Activated T-helper 17 cell treated with anti-CD3 and anti-CD28 coated beads, Interleukin-2, amount 50 U/mL, for 72 hours (primary cell): Measurements from ENCODE around the gene TMEM154. TPM values are rescaled to one million over a fixed set of nuclear protein-coding genes. Genes with fewer than 3 reads are reported as not detected.

Experiments
- ATAC-seq: fragments of 150-1000 bp; cut with Tn5 transposase; replicated peaks from 2 replicates; pipeline ENCODE4 v1.10.0; 2021; ENCODE audit warnings: mild to moderate bottlenecking, moderate library complexity
- H3K27ac Mint-ChIP-seq: one replicate; pipeline ENCODE4 v1.8.0; 2022; ENCODE audit warnings: mixed read lengths
- H3K27me3 Mint-ChIP-seq: one replicate; pipeline ENCODE4 v1.8.0; 2022; ENCODE audit warnings: mixed read lengths
- H3K36me3 Mint-ChIP-seq: one replicate; pipeline ENCODE4 v1.8.0; 2022; ENCODE audit warnings: low read depth, mild to moderate bottlenecking, mixed read lengths
- H3K4me1 Mint-ChIP-seq: one replicate; pipeline ENCODE4 v1.8.0; 2022; ENCODE audit warnings: mixed read lengths
- H3K4me3 Mint-ChIP-seq: one replicate; pipeline ENCODE4 v1.8.0; 2022; ENCODE audit warnings: mild to moderate bottlenecking, mixed read lengths
- H3K9me3 Mint-ChIP-seq: one replicate; pipeline ENCODE4 v1.8.0; 2022; ENCODE audit warnings: mixed read lengths
- total RNA-seq, 2 donors: library from RNA; stranded (reverse); gene quantifications; one replicate each; pipeline ENCODE4 v1.2.3, GENCODE V29; 2022

Gene TMEM154, protein sequence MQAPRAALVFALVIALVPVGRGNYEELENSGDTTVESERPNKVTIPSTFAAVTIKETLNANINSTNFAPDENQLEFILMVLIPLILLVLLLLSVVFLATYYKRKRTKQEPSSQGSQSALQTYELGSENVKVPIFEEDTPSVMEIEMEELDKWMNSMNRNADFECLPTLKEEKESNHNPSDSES
- total RNA-seq: 10 to 100 TPM in 1 of 2 donors, 1 to 10 TPM in 1; 8.6 to 18.0 TPM

- Mint-ChIP-seq H3K4me1 (peaks cover 34% of the 10 kb centered on the region), H3K27me3 (no peaks in the 10 kb centered on the region), H3K27ac (peak within 1 kb of the TSS; percentile 91), H3K4me3 (peak within 1 kb of the TSS; percentile 93), H3K36me3 (no peaks in the 10 kb centered on the region), H3K9me3 (no peaks in the 10 kb centered on the region)
- ATAC-seq: peak; percentile 89
Observed at GRCh38 chr4:152679414-152680281, at the start of gene TMEM154. Gene TMEM154, minus strand, starts transcription at chr4:152679997. Its CDS starts 64 bp downstream, at chr4:152679933.

DNA sequence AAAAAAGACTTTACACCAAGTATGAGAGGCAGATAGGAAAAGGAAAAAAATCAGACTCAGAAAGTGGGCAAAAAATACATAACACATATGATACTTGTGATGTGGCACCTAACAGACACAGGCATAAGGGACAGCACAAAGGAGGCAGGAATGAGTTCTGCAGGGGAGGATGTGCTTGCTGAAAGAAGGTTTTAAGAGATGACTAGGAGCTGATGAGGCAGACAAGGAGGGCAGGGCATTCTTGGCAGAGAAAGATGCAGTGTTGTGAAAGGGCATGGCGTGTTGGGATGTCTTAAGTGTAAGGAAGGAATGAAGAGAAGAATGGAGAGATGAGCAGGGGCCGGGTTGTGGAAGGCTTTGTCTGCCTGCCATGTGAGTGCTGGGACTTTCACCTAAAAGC, 49.7 kb upstream of the TMEM154 start:
- peak; percentile 18 for ATAC-seq
- no peaks in the 10 kb centered on the region for H3K36me3 Mint-ChIP-seq
- no peak overlapping the region for H3K4me3 Mint-ChIP-seq
- H3K9me3 Mint-ChIP-seq: no peaks in the 10 kb centered on the region
- no peak overlapping the region for H3K27ac Mint-ChIP-seq
- peaks cover 9% of the 10 kb centered on the region for H3K27me3 Mint-ChIP-seq
- H3K4me1 Mint-ChIP-seq: no peaks in the 10 kb centered on the region

DNA sequence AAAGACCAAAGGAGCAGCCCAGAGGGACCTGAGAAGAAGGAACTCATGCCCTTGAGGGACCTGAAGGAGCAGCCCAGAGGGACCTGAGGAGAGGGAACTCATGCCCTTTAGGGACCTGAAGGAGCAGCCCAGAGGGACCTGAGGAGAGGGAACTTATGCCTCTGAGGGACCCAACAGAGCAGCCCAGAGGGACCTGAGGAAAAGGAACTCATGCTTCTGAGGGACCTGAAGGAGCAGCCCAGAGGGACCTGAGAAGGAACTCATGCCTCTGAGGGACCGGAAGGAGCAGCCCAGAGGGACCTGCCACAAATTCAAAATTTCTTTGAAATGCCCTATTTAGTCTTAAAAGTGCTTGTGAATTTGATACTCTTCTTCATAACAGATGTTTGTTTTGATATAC, 48.5 kb upstream of the TMEM154 start:
- no peak overlapping the region for H3K27ac Mint-ChIP-seq
- H3K36me3 Mint-ChIP-seq: no peaks in the 10 kb centered on the region
- no peaks in the 10 kb centered on the region for H3K9me3 Mint-ChIP-seq
- ATAC-seq: no peak
- H3K4me1 Mint-ChIP-seq: no peaks in the 10 kb centered on the region
- no peak overlapping the region for H3K4me3 Mint-ChIP-seq
- peaks cover 9% of the 10 kb centered on the region for H3K27me3 Mint-ChIP-seq

- no peak overlapping the region for H3K4me3 Mint-ChIP-seq
- no peak for ATAC-seq
- H3K9me3 Mint-ChIP-seq: no peaks in the 10 kb centered on the region
- H3K27ac Mint-ChIP-seq: no peak overlapping the region
- no peaks in the 10 kb centered on the region for H3K36me3 Mint-ChIP-seq
- H3K27me3 Mint-ChIP-seq: peaks cover 12% of the 10 kb centered on the region
- no peaks in the 10 kb centered on the region for H3K4me1 Mint-ChIP-seq
Observed at GRCh38 chr4:152727784-152728183, 48.0 kb upstream of the TMEM154 start.

DNA sequence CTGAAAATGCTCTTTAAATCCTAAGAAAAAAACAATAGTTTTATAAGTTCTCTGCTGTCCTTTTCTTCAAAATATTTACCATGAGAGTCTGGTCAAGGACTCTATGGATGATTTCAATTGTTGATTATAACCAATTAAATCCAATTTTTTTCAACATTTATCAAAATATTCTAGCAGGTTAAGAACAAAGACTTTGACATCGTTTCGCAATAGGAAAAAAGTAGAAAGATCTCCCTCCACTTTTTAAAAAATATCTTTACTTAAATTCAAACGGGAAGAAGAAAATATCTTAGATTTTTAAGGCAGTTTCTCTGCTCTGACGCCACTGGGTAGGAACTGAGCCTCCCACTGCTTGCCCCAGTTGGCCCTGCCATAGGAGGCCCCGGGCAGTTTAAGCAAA, 44.7 kb upstream of the TMEM154 start:
- Mint-ChIP-seq H3K9me3 (no peaks in the 10 kb centered on the region), H3K36me3 (no peaks in the 10 kb centered on the region)
- no peak for ATAC-seq

GRCh38 chr4:152723236-152723635, 43.4 kb upstream of the TMEM154 start:
- H3K27me3 Mint-ChIP-seq: peaks cover 14% of the 10 kb centered on the region
- no peak overlapping the region for H3K27ac Mint-ChIP-seq
- no peaks in the 10 kb centered on the region for H3K36me3 Mint-ChIP-seq
- no peaks in the 10 kb centered on the region for H3K4me1 Mint-ChIP-seq
- H3K4me3 Mint-ChIP-seq: no peak overlapping the region
- no peak for ATAC-seq
- no peaks in the 10 kb centered on the region for H3K9me3 Mint-ChIP-seq

More for the DNA sequence above, 44.7 kb upstream of the TMEM154 start:
- Mint-ChIP-seq H3K27ac (no peak overlapping the region), H3K27me3 (peaks cover 14% of the 10 kb centered on the region), H3K4me1 (no peaks in the 10 kb centered on the region), H3K4me3 (no peak overlapping the region)

DNA sequence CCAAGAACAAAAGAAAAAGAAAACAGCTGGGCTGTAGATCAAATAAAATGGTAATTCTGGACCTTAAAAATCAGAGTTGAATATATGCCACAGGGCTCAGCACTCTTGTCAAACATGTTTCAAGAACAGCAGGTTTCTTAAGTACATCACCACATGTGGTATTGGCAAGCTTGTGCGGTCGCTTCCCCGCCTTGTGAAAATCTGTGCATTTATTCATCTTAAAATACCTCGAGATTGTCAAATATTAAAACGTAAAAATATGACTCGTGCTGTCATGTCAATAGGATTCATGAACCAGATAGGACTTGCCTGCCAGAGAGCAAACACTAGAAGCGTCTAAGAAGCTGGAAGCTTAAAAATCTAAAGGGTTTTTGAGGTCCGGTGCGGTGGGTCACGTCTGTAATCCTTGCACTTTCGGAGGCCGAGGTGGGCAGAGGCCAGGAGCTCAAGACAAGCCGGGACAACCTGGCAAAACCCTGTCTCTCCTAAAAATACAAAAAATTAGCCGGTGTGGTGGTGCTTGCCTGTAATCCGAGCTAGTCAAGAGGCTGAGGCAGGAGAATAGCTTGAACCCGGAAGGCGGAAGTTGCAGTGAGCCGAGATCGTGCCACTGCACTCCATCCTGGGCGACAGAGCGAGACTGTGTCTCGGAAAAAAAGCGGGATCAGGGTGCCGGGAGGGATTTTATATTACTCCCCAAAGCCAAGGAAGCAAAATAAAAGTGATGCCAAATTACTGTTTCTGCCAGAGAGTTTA, 40.2 kb upstream of the TMEM154 start:
- no peaks in the 10 kb centered on the region for H3K36me3 Mint-ChIP-seq
- H3K4me1 Mint-ChIP-seq: no peaks in the 10 kb centered on the region
- H3K27me3 Mint-ChIP-seq: peaks cover 5% of the 10 kb centered on the region
- no peaks in the 10 kb centered on the region for H3K9me3 Mint-ChIP-seq
- ATAC-seq: no peak
- H3K4me3 Mint-ChIP-seq: no peak overlapping the region
- no peak overlapping the region for H3K27ac Mint-ChIP-seq

DNA sequence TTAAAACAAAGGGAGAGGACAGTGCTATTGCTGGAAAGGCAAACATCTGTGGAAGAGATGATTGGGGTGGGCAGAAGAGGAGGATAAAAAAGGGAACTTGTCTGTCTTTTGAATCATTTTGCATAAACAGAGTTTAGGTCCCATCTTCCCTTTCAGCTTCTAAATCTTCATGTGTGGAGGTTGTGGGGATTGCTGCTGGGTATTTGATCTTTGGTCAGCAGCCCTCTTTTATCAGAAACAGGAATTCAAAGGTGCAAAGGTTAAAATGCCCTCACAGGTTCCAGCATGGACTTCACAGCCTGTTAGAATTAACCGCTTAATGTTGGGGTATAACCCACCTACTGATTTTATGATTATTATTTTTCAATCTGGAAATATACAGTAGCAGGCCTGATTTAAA, 39.5 kb upstream of the TMEM154 start:
- no peak for ATAC-seq
- no peak overlapping the region for H3K27ac Mint-ChIP-seq
- H3K27me3 Mint-ChIP-seq: peaks cover 5% of the 10 kb centered on the region
- H3K4me1 Mint-ChIP-seq: no peaks in the 10 kb centered on the region
- H3K4me3 Mint-ChIP-seq: no peak overlapping the region
- H3K36me3 Mint-ChIP-seq: no peaks in the 10 kb centered on the region
- no peaks in the 10 kb centered on the region for H3K9me3 Mint-ChIP-seq

DNA sequence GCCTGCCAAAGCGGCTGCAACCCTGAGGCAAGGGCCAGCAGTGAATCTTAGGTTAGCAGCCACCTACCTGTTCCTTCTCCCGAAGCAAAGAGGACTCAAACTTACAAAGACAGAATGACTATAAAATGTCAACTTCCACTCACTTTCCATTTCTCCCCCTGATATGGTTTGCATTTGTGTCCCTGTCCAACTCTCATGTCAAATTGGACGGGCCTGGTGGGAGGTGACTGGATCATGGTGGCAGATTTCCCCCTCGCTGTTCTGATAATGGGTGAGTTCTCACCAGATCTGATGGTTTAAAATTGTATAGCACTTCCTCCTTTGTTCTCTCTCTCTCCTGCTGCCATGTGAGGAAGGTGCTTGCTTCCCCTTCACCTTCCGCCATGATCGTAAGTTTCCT, 35.3 kb upstream of the TMEM154 start:
- ATAC-seq: no peak
- H3K9me3 Mint-ChIP-seq: no peaks in the 10 kb centered on the region
- no peaks in the 10 kb centered on the region for H3K36me3 Mint-ChIP-seq
- H3K4me1 Mint-ChIP-seq: no peaks in the 10 kb centered on the region
- H3K4me3 Mint-ChIP-seq: no peak overlapping the region
- H3K27ac Mint-ChIP-seq: no peak overlapping the region
- H3K27me3 Mint-ChIP-seq: no peaks in the 10 kb centered on the region

DNA sequence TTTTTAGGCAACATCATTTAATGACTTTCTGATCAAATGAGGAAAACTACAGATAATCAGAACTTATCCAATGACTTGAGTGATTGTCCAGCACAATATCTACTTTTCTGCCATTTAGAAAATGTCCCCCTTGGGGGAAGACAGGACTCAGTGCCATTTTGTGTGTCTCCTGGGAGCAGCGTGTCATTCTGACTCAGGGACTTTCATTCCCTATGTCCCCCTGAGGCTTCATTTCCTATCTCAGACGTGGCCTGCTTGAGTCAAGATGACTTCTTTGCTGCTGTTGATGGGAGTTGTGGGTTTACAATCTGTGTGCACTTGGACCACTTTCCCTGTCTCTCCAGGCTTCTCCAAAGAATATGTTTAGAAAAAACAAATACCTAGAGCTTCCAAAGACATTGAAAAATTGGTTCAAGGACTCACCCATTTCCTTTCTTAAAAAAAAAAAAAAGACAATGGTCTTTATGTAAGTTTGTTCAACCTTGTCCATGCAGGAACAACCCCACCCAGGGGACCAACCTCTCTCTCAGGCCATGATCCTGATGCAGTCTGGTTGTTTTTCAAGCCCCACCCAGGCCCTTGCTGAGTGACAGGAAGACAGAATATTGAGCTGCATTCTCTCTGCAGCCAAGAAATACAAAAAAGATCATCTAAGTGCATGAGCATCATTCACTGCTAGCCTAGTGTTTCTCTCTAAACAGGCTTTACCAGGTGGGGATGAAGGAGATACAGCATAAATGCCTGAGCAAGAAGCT, 34.3 kb upstream of the TMEM154 start:
- Mint-ChIP-seq H3K27ac (no peak overlapping the region), H3K36me3 (no peaks in the 10 kb centered on the region), H3K4me1 (no peaks in the 10 kb centered on the region), H3K27me3 (no peaks in the 10 kb centered on the region), H3K4me3 (no peak overlapping the region), H3K9me3 (no peaks in the 10 kb centered on the region)
- no peak for ATAC-seq

GRCh38 chr4:152709675-152710438, 30.1 kb upstream of the TMEM154 start:
- ATAC-seq: peak; percentile 95
- H3K27ac Mint-ChIP-seq: no peak overlapping the region
- peaks cover 4% of the 10 kb centered on the region for H3K27me3 Mint-ChIP-seq
- no peaks in the 10 kb centered on the region for H3K4me1 Mint-ChIP-seq
- peaks cover 7% of the 10 kb centered on the region for H3K9me3 Mint-ChIP-seq
- no peaks in the 10 kb centered on the region for H3K36me3 Mint-ChIP-seq
- H3K4me3 Mint-ChIP-seq: no peak overlapping the region

- no peak for ATAC-seq
- Mint-ChIP-seq H3K36me3 (no peaks in the 10 kb centered on the region), H3K27ac (no peak overlapping the region), H3K4me1 (no peaks in the 10 kb centered on the region), H3K4me3 (no peak overlapping the region), H3K27me3 (peaks cover 6% of the 10 kb centered on the region), H3K9me3 (peaks cover 10% of the 10 kb centered on the region)
Observed at GRCh38 chr4:152708796-152709195, 29.0 kb upstream of the TMEM154 start.

DNA sequence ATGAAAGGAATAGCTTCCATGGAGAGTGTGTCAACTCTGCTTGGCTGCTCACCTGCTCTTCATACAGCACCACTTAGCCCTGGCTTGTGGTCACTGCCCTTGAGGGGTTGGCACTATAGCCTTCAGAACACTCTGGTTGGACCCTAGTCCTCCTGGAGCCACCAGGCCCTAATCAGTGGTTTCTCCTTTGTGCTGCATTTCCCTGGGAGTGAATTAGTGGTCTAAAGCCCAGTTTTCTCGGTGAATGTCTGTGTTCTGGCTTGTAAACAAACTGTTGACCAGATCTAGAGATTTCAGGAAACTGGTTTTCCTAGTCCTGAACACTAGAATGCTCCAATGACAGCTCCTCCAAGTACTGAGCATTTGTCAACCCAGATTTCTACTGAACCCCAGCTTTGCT, 28.6 kb upstream of the TMEM154 start:
- no peak overlapping the region for H3K27ac Mint-ChIP-seq
- H3K36me3 Mint-ChIP-seq: no peaks in the 10 kb centered on the region
- ATAC-seq: no peak
- H3K4me3 Mint-ChIP-seq: no peak overlapping the region
- H3K9me3 Mint-ChIP-seq: peaks cover 12% of the 10 kb centered on the region
- H3K4me1 Mint-ChIP-seq: no peaks in the 10 kb centered on the region
- peaks cover 6% of the 10 kb centered on the region for H3K27me3 Mint-ChIP-seq
